Endometrium (tissue), 2 donors: Measurements from ENCODE around the gene FAM83C.

Experiments
- FAIRE-seq: peaks from 2 replicates; lab custom pipeline; 2012; peaks lifted over from hg19 to GRCh38; lab: Jason Lieb, UNC
- donor health status: control.
- donor health status: control.

FAM83C gene

GRCh38 chr20:35283441-35284266 is 8.6 kb downstream of the FAM83C start:
- FAIRE-seq: no peak

GRCh38 chr20:35281506-35282101 is 10.6 kb downstream of the FAM83C start:
- FAIRE-seq: no peak

GRCh38 chr20:35280523-35280922 is 11.7 kb downstream of the FAM83C start:
- FAIRE-seq: no peak

DNA sequence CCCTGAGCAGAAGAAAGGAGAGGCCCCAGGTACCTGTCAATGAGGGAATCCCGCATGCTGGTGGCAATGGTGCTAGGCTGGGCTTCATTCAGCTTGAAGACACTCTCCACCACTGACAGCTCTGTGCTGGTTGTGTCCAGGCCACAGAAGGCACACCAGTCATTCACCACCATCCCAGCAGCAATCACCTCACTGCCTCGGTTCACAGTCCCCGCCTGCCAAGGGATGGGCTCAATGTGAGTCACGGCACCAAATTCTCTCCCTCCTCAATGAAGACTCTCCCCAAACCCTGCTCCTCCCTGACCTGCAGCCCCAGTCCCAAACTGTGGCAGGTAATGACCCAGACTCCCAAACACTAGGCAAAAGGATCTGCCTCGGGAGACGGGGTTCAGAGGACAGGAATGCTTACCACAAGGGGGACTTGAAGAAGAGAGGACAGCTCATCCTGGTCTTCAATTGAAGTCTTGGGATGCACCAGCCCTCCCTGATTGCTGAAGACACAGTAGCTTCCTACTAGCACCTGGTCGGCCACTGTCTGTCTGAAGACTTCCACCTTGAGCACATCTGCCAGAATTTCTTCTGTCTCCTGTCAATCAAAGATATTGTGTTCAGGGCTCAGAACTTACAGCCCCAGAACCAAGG is 12.6 kb downstream of the FAM83C start:
- no peak for FAIRE-seq

DNA sequence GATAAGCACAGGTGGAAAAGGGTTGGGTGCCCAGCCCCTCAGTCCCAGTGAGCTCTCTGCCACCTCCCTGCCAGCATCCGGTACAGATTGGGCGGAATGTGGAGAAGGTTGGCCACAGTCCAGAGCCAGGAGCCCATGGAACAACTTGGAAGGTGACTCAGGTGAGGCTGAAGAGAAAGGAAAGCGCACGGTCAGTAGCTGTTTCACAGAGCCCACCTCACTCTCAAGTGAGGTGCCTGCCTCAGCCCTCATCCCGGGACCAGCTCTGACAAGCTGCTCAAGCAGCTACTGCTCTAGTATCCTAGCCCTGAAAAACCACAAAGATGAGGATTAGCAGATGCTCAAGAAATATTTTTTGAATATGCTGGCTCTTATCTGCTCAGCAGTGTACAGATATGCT is 13.2 kb downstream of the FAM83C start:
- no peak for FAIRE-seq

GRCh38 chr20:35277531-35278395 is 14.5 kb downstream of the FAM83C start, which contains the start of gene MMP24OS:
Gene MMP24OS, minus strand, starts transcription at chr20:35278122. Its CDS starts 193 bp downstream, at chr20:35277929.
- no peak for FAIRE-seq

GRCh38 chr20:35277127-35277526 is 15.1 kb downstream of the FAM83C start:
- FAIRE-seq: no peak

DNA sequence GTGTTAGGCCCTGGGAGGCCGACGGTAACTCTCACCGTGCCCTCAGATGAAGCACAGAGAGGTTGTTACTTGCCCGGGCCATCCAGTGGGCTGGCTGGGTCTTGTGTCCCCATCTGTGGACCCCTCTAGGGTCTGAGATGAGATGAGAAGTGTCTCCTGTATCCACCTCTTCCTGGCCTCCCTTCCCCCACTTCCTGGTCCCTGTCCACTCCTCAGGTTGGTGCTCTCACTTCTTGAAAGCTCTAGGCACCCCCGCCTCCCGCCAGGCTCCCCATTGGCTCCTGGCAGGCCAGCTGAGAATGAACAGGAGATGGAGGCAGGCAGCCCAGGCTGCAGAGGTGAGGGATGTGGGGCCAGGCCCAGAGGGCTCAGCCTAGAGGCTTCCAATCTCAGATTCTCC is 15.8 kb downstream of the FAM83C start:
- FAIRE-seq: no peak

- FAIRE-seq: no peak
These were observed 16.4 kb downstream of the FAM83C start for GRCh38 chr20:35275741-35276251.

DNA sequence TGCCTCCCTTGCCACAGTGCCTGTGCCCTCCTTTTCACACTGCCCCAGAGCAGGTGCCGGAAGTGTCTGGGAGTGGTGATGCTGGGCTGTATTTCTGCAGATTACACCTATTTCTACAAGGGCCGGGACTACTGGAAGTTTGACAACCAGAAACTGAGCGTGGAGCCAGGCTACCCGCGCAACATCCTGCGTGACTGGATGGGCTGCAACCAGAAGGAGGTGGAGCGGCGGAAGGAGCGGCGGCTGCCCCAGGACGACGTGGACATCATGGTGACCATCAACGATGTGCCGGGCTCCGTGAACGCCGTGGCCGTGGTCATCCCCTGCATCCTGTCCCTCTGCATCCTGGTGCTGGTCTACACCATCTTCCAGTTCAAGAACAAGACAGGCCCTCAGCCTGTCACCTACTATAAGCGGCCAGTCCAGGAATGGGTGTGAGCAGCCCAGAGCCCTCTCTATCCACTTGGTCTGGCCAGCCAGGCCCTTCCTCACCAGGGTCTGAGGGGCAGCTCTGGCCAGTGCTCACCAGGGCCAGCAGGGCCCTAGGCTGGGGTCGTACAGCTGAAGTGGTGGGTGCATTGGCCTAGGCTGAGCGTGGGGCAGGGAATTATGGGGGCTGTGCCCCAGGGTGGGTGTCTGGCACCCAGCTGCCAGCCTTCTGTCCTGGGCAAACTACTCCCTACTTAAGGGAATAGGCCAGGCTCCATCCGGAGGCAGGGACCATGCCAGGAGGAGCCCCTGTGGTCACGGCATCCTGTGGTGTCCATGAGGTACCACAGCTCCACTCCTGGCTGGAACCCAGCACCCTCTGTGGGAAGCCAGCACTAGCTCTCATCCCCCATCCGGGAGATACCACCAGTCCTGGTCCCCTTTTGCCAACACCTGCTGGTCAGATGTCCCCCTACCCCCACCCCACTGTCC is 17.8 kb downstream of the FAM83C start:
- FAIRE-seq: no peak

- FAIRE-seq: no peak
These were observed 18.6 kb downstream of the FAM83C start for GRCh38 chr20:35273449-35274171.

GRCh38 chr20:35271904-35272303 is 20.3 kb downstream of the FAM83C start:
- no peak for FAIRE-seq

GRCh38 chr20:35271073-35271882 is 20.9 kb downstream of the FAM83C start:
- FAIRE-seq: no peak

- no peak for FAIRE-seq
These were observed 22.0 kb downstream of the FAM83C start for GRCh38 chr20:35270021-35270902.

DNA sequence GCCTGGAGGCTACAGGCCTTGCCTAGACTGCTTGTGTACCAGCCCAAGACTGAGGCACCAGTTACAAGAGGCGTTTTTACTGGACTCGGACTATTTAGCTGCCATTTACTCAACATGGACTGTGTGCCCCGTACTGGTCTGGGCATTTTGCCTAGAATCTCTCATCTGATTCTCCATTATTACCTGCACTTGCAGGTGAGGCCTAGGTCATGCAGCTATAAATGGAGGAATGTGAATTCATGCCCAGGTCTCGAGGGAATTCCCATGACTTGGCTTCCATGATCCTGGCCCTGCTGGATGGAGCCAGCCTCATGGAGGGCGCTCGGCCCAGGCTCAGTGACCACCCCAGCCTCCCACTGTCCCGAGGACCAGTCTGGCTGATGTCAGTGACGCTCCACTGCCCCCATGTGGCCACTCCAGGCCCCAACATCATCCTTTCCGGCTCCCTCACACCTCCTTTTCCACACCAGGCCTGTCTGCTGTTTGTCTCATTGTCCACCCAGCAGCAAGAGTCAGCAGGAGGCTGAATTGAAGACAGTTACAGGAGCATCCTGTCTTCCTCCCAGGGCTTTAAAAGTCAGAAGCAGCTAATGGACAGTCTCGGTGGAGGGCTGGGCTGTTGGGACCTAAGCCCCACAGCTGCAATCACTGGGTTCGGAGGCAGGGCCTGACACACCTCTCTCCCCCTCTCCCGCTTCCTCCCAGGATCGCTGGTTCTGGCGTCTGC is 23.0 kb downstream of the FAM83C start:
- no peak for FAIRE-seq

GRCh38 chr20:35267092-35267491 is 25.1 kb downstream of the FAM83C start:
- no peak for FAIRE-seq

DNA sequence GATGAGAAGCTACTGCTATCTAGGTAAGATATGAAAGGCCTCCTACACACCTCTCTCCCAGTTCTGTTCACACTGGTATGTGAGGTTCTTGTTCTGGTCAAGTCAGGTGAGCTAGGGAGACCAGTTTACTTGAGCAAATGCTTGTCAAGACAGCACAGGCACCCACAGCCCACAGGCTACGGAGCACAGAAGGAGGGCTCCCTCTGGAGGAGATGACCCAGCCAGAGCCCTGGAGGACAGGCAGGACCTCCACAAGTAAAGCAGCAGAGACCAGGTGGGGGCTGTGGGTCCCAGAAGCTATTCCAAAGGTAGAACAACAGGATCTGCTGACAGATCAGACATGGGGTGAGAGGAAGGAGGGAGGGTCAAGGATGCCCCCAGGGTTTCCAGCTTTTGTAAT is 27.5 kb downstream of the FAM83C start:
- no peak for FAIRE-seq
